Lung microvascular endothelial cell (primary cell): Measurements from ENCODE around the gene ROPN1L. TPM values are rescaled to one million over a fixed set of nuclear protein-coding genes. Genes with fewer than 3 reads are reported as not detected.

Experiments used
- DNase-seq, 2 donors: peaks; one replicate each; pipeline versions ENCODE4 v3.0.0 to v3.0.0-alpha.2; 2010; ENCODE audit warnings: low read depth in 2 of 2
- total RNA-seq: library from RNA; depleted of rRNA; stranded (reverse); fragments of >200 nt; gene quantifications from 2 replicates; pipeline ENCODE4 v1.2.1, GENCODE V29; 2014

The ROPN1L gene
- total RNA-seq, 1 donor from 2014 or later = 1.4 TPM

DNA sequence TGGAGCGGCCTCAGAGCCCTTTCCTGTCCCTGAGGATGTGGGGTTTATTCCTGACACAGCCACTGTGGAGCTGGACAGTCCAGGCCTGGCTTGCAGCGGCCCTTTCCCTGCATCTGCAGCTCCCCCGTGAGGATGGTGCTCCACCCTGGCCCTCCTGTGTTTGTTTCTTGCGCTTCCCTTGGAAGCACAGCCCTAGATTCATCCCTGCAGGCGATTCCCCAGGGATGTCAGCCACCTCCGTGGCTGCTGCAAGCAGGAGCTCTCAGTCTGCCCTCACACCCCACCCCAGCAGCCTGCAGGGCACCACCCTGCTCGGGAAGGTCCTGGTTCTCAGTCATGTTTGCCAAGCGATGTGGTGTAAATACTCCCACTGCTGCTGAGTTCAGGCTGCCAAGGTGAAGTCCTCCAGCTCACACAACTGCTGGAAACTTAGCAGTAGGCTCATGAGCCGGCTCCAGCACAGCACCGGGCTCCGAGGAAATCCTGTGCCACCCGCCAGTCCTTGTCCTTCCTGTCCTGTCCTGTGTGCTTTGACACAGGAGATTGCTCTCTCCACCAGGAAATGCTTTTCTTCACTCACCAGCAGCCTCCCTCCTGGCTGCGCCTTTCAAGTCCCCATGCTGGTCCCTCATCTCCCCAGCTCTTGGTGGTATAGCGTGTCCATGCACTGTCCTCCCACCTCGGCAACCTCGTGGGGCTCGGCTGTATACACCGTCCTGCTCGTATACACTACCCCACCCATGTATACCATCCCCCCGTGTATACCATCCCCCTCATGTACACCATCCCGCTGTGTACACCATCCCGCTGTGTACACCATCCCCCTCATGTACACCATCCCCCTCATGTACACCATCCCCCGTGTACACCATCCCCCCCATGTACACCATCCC lies 16.2 kb downstream of the ROPN1L start:
- DNase-seq = peak; percentile 41 to 53

DNA sequence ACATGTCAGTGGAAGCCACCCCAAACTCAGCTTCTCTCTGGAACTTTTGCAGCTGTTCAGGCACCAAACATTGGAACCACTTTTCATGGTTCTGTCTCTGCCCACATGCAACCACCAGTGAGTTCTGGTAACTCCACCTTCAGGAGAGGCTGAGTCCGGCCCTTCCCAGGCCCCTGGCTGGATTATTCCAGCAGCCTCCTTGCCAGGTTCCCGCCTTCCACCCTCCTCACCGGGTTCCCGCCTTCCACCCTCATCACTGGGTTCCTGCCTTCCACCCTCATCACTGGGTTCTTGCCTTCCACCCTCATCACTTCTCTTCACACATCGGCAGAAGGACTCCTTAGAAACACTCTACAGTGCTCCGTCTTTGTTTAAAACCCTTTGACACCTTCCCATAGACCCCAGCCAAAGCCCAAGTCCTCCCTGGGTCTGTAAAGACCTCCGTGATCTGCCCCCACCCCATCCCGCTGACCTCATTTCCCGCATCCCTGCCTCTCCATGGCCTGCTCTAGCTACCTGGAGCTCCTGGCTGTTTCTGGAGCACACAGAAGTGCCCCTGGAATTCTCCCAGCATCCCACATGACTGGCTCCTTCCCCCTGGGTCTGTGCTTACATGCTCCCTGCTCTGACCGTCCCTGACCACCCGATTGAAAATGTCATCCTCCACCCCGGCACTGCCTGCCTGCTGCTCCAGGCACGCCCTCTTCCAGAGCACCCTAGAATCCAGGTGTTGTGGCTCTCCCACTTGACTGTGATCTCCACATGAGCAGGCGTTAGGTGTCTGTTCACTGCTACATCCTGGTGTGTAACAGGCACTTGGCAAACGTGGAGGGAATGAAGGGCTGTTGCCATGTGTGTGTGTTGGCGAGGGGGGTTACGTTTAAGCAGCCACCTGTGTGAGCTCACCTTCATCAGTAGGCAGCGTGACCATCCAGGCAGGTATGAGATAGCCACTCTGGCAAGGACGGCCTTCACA lies 17.7 kb downstream of the ROPN1L start:
- no peak for DNase-seq

DNA sequence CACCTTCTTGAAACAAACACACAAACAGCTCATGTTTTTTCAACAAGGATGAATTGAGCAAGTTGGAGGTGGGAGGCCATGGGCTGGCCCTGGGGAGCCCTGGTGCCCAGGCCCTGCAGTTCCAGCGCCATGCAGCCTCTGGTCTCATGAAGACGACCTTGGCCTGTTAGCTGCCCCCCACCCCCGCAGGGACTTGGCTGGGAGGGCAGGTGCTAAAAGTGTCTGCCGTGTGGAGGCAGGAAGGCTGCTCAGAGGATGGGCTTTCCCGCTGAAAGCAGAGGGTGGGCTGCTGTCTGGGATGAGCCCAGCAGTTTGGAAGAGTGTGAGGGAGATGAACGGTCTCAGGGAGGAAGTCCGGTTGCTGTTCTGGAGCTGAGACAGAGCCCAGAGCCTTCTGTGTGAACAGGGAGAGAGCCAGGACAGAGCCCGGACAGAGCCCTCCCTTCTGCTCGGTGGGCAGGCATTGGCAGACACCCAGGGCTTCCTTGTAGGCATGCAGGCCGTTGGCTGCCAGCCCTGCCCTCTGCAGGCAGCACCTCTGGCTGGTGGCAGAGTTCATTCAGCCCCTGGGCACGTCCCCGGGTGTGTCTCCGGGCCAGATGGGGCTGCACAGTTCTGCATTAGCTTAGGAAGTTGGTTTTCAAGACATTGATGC lies 18.7 kb downstream of the ROPN1L start:
- peak; percentile 50 to 58 for DNase-seq

DNA sequence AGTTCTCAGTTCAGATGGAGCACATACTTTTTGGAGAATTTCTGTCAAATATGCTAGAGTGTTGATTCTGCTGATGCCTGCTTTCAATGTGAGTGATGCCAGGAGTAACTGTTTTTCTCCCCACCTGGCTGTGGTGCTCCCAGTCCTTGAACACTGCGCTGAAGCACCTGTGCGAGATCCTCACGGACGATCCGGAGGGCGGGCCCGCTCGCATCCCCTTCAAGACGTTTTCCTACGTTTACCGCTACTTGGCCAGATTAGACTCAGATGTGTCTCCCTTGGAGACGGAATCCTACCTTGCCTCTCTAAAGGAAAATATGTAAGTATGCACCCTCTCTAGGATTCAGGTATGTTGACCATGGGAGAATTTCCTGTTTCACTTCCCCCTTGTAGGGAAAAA lies 19.4 kb downstream of the ROPN1L start:
- no peak for DNase-seq

DNA sequence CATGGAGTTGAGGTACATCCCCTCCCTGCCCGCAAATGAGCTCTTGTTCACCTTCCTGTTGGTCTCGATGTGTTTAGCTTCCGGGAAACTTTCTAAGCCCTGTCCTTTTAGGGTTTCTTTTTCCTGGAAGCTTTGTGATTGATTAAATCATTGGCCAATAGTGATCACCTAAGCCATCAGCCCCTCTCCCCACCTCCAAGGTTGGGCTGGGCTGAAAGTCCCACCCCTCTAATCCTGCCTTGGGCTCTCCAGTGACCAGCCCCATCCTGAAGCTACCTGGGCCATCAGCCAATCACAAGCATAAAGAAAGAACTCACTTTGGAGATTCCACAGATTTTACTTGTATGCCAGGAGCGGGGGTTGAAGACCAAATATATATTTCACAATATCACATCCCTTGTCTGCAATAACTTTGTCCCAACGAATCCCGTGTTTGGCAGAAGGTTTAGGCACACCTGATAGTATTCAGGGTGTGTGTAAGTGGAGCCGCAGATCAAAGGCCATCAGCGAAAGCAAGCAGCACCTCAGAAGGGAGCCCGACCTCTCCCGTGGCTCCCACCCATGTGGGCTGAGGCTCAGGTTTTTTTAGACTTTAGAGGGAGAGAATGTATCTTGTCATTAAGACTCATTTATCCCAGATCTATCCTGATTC lies 20.4 kb downstream of the ROPN1L start:
- DNase-seq = no peak

DNA sequence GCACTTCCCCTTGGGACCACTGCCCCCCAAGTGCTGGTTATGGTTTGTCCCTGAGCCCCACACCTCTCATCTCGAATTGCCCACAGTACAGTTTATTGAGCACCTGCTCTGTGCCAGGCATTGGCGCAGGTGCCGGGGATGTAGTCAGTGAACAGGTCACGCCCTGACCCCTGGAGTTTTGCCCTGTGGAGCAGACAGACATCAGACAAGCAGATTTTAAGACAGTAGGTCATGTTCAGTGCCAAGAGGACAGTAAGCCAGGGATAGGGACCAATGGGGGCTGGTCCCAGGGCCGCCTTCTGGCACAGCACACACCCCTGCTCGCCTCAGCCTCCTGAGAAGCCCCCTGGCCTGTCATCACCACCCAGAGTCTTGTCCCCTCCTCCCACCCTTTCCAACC lies 21.9 kb downstream of the ROPN1L start:
- no peak for DNase-seq

DNA sequence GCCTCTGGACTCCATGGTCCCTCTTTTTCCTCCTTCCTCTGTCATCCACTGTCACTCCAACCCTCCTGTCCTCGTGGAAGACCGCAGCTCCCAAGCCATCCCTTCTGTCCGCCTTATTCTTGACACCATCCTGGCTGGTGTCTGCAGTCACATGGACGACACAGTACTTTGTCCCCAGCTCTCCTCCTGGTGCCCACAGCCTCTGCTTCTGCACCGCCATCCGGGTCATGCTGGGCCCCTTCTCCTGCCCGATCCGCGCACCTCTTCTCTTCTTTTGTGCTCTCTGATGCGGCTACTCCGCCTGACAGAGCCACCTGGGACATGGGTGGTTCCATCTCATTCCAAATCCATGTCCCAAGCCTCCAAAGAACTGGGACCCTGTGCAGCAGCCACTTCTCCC lies 22.5 kb downstream of the ROPN1L start:
- no peak for DNase-seq

DNA sequence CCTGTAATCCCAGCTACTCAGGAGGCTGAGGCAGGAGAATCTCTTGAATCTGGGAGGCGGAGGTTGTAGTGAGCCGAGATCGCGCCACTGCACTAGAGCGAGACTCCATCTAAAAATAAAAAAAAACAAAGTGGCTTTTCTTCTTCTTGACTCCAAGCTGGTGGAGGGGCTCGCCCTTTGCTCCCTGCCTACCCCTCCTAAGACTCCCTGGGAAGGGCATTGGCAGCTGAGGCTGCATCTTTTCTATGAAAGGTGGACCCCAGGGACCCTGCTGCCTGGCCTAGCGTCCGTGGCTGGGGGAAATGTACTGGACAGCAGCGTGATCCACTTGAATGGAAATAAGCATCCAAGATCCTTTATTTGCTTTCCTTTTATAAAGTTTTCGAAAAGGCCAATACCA lies 24.0 kb downstream of the ROPN1L start:
- no peak for DNase-seq

DNA sequence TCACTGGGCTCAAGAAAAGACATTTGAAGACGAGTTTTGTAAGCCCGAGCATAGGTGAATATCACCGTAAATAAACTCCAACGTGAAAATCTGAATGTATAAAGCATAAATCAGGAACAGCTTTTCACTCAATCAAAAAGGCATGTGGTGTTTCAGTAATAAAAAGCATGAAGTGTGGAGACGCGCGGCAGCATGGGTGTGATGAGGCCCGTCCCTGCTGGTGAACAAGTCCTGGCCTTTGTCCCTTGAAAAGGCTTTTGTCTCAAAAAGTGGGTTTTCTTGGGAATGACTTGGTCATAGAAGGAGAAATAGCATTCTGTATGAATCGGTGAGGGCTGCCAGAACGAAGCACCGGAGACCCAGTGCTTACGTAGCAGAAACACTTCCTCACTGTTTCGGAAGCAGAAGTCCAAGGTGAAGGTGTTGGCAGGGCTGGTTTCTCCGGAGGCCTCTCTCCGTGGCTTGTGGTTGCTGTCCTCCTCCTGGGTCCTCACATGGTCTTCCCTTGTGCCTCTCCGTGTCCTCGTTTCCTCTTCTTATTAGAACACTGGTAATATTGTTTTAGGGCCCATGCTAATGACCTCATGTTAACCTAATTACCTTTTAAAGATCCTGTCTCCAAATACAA lies 24.9 kb downstream of the ROPN1L start:
- no peak for DNase-seq

DNA sequence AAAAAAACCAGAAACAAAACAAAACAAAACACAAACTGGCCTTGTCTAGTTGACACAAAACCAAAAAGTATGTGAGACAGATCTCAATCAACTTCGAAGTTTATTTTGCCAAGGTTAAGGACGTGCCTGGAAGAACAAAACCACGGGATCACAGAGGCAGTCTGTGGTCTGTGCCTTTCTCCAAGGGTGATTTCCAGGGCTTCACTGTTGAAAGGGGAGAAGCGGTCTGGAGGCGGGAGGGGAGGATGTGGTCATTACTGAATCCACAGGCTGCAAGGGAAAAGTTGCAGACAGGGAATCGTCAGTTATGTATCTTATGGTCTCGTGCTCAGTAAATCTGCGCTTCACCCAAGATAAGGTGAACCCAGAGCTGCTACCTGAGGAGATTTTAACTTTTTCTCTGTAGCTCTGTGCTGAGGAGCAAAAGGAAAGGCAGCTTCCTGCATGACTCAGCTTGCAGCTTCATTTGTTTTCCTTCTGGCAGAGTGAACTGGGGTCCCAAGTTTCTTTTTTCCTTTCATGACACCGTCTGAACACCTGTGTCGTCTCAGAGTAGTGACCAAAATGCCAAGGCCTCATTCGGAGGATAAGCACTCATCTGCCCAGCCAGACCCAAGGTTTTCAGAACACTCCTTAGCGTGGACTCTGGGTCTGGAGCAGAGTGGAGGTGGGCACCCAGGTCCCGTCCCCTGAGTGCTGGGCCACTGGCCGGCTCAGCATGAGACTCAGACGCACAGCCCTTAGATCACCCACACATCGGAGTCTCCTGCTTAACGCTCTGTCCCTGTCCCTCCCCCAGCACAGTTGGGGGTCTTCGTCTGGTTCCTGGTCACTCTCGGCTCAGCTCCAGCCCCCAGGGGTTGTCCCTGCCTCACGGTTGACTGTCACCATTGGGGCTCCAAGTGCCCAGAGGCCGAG lies 25.9 kb downstream of the ROPN1L start:
- peak in 1 of 2 donors; percentile 74 for DNase-seq

DNA sequence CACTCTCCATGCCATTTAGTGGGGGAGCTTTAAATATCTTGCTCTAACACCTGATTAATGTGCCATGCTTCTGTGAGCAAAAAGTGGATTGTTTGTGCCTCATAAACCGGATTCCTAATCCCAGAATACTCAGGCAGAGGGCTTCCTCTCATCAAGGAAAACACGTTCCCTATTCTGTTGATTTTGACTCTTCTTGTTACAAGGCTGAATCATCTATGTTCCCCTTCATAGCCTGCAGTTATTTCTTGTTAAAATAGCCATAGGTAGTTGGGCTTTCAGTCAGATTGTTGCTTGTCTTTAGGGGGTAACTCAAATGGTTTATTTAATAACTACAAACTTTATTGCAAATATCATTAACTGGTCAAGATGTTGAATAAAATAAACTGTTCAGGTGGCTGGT lies 26.6 kb downstream of the ROPN1L start:
- DNase-seq = no peak

DNA sequence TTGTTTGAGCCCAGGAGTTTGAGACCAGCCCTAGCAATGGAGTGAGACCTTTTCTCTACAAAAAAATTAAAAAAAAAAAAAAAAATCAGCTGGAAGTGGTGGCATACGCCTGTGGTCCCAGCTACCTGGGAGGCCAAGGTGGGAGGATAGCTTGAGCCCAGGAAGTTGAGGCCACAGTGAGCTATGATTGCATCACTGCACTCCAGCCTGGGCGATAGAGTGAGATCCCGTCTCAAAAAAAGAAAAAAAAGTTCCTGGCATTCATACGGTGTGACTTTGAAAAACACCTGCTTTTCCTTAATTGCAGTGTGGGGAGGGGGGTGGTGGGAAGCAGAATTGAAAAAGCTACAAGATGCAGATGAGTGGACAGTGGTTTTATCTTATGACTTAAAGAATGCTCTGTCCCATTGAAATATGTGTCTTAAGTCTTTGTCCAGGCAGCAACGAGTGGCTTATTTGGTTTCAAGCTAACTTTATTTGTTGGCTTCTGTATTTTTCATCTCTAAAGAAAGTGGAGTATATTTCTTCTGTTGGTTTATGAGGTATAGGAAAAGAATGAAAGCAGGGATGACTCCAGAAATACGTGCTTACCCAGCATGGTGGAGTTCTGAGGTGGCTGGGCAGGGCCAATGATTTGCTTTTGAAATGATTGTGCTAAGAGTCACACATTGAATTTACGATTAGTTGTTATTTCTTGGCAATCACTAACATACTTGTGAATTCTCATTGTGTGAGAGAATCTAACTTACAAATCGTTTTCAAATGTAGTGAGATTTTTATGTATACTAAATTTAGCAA lies 27.8 kb downstream of the ROPN1L start:
- DNase-seq = no peak

DNA sequence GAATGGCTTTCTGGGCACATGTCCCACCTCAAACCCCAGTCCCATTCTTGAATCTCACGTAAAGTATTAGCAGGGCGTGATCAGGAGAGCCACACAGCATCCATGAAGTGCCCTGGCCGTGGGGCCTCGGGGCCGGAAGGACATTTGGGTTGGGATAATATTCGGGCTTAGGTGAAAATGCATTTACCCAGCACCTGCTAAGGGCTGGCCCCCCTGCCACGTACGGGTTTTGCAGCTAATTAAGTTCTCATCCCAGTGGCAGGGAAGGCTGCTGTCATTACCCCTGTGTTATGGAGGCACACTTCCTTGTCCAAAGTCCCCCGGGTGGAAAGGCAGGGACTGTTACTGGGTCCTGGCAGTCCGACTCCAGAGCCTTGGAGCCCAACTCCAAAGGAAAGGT lies 29.0 kb downstream of the ROPN1L start:
- DNase-seq = no peak

DNA sequence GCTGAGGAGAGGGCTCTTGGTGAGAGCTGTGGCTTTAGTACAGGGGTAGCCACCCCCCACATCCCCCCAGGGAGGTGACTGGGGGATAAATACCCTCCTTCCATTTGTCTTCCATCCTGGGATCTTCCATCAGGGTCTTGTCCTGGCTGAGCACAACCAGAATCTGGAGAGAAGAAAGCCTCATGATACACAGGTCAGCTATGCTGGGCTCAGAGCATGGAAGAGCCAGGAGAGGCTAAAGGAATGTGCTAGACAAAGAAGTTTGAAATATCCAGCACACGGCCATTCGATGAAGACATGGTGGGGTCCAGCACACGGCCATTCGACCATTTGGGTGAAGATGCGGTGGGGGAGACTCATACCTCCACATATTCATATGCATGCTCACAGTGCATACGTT lies 30.0 kb downstream of the ROPN1L start:
- DNase-seq = no peak

DNA sequence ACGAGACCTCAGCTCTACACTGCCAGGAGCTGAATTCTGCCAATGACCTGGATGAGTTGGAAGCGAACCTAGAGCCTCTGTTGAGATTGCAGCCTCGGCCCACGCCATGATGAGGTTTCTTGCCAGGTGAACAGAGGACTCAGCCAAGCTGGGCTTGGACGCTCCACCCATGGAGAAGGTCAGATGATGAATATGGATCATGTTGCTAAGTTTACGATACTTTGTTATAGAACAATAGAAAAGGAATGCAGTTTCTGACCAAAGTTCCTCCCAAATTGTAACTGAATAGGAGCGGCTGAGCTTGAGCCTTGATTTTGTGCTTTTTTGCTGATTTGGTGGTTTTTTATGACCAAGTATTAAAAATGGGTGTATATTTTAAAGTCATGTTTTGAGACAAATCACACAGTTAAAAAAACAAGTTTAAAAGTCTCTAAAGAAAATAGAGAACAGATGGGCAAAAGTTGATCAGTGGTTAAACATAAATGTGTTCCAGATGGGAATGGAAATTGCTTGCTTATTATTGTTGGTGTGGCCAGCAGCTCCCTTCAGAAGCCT lies 32.9 kb downstream of the ROPN1L start:
- DNase-seq = no peak

DNA sequence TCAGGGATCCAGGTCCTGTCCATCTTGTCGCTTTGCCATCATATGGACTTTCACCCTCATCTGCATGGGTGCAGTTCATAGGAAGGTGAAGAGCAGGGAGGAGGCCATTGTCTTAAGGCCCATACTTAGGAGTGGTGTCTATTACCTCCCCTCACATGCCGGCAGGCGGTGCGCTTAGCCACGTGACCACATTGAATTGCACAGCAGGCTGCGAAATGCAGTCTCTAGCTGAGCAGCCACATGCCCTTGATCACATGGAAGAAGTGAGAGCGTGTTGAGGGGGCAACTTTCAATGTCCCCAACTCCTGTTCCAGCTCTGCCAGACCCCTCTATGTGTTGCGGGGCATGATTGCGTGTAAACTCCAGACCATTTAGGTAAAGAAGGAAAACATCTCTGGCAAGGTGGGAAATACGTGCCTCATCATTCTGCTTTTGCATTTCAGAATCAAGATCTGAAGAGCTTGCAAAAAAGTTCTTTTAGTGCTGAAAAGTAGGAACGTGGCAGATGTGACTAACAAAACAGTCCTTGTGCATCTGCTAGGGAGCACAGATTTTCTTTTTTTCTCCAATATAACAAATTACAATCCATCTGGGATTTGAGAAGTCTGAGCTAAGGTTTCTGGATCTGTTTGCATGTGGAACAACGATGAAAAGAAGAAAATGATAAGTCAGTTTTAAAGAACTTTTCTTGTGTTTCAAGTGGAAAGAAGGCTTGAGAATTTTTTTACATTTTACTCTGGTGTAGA lies 34.4 kb downstream of the ROPN1L start:
- no peak for DNase-seq

DNA sequence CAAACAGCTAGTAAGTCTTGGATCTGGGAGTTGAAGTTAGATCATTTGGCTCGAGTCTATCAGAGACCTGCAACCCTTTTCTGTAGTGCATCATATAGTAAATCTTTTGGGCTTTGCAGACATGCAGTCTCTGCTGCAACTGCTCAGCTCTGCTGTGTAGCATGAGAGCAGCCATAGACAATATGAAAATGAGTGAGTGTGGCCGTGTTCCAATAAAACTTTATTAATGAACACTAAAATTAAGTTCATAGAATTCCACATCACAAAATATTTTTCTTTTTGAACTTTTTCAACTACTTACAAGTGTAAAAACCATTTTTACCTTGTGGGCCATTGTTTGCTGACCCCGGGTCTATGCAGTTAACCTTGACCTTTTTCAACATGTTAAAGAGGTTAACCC lies 35.2 kb downstream of the ROPN1L start:
- DNase-seq = no peak

DNA sequence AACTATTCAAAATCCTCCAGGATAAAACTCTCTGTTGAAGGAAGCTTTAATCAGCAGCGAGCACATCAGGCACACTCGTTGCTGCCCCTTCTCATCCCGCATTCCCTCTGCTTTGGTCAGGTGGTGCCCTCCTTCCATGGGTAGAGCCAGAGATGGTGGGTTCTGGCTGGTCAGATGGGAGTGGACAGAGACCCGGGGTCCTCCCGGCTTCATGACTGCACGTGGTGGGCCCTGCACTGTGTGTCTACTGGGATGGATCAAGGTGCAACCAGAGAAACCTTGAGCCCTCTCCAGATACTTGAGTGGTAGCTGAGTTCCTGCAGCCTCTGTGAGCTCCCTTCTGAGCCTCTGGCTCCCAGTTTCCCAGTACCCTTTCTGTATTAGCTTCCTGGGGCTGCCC lies 36.3 kb downstream of the ROPN1L start:
- DNase-seq = no peak
